ENCODE results near the gene PTPRB.

- TF ChIP-seq POLR2A (IDR thresholded peaks at IDR 0.05) = no peak
- TF ChIP-seq CTCF (IDR thresholded peaks at IDR 0.05) = no peak
These were observed 167.9 kb downstream of the PTPRB start for GRCh38 chr12:70469221-70469820.

Measured in adrenal gland (tissue), 5 donors.